ENCODE measurements around the gene BRSK2.

BRSK2 gene

GRCh38 chr11:1484061-1484671, 94.4 kb downstream of the BRSK2 start:
- DNase-seq (ENCODE audit: low read depth): no peak

DNA sequence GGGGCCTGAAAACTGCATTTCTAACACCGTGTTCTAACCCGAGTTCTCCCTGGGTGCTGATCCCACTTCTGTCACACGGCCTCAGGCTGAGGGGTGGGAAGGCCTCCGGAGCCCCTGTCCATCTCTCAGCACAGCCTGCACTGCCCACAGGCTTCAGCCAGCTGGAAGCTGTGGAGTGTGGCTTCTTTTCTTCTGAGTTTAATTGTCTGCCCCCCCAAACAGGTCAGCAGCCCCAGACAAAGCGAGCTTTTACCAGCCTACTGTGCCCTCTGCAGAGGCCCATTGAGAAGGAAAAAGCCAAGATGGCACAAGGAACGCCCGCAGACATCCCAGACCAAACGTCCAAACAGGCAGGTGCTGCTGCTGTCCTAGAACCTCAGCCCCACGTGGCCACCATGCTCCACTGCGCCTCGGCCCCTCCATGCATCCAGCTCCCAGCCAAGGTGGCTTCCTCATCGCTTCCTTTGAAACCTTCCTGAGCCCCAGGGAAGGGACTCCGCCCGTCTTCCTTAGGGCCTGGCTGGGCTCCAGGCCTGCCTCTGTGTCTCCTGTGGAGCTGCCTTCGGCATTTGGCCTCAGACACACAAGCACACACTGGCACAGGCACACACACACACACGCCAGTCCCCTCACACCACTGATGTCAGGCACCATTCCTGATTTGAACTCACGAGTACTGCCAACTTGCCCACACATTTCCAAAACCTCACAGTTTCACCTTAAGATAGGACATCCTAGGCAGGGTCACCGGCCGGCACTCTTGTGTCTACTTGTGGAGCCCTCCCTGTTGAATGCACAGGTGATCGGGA, 95.2 kb downstream of the BRSK2 start:
- no peak for DNase-seq (ENCODE audit: low read depth)

DNA sequence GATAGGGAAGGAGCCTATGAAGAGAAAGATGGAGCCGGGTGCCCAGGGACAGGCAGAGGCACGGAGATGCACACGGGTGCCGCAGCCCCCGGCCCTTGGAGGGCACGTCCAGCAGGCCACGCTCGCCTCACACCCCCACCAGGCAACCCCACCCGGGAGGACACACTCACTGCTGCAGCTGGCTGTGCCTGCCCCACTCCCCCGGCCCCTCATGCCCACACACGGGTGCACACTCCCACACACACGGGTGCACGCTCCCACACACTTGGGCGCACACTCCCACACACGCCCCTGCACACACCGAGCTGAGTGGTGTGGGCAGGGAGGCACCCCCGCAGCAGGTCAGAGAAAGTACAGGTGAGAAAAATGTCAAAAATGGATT, 95.8 kb downstream of the BRSK2 start:
- no peak for DNase-seq (ENCODE audit: low read depth)

- DNase-seq (ENCODE audit: low read depth): no peak
These were observed 96.5 kb downstream of the BRSK2 start, which contains the start of gene MOB2 for GRCh38 chr11:1486054-1486825. MOB2 (minus strand) TSS chr11:1486779; CDS start chr11:1486556, 223 bp downstream.

GRCh38 chr11:1487091-1487850, 97.5 kb downstream of the BRSK2 start:
- DNase-seq (ENCODE audit: low read depth): no peak

GRCh38 chr11:1487851-1488574, 98.3 kb downstream of the BRSK2 start:
- DNase-seq (ENCODE audit: low read depth): no peak

DNA sequence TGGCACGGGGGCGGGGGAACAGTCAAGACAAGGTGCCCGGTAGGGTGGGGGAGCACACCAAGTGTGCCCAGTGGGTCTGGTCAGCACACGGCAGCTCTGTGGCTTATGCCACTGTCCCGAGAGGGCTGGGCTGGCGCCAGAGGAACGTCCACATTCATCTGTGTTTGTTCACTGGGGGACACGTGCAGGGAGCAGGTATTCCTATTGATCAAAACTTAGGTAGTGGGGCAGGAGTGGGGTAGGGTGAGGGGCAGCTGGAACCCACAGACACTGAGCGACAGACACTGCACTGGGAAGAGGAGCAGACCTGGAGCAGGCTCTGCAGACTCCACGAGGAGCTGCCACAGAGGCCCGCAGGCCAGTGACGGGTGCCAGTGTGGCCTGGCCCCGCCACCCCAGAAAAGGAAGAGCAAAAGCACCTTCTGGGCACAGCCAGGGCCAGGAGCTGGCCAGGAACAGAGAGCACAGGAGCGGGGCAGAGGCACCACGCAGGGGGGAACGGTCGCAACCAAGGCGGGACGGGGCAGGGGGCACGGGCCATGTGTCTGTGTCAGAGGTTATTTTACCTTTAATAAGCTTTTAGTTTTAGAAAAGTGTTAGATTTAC, 98.9 kb downstream of the BRSK2 start:
- DNase-seq (ENCODE audit: low read depth): no peak

DNA sequence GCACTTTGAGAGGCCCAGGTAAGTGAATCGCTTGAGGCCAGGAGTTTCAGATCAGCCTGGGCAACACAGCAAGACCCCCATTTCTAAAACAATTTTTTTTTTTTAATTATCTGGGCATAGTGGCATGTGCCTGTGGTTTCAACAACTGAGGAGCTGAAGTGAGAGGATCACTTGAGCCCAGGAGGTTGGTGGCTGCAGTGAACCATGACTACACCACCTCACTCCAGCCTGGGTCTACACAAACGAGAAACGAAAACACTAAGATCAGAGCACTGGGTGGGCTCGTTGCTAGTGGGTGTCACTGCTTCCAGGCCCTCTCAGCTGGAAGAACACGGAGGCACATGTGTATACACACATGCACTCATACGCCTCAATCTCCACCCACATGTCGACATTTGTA, 100.9 kb downstream of the BRSK2 start:
- no peak for DNase-seq (ENCODE audit: low read depth)

- DNase-seq (ENCODE audit: low read depth): no peak
These were observed 101.6 kb downstream of the BRSK2 start for GRCh38 chr11:1491379-1491778.

- DNase-seq (ENCODE audit: low read depth): no peak
These were observed 104.0 kb downstream of the BRSK2 start for GRCh38 chr11:1493650-1494244.

- DNase-seq (ENCODE audit: low read depth): no peak
These were observed 104.9 kb downstream of the BRSK2 start for GRCh38 chr11:1494650-1495049.

- no peak for DNase-seq (ENCODE audit: low read depth)
These were observed 106.5 kb downstream of the BRSK2 start for GRCh38 chr11:1496091-1496760.

DNA sequence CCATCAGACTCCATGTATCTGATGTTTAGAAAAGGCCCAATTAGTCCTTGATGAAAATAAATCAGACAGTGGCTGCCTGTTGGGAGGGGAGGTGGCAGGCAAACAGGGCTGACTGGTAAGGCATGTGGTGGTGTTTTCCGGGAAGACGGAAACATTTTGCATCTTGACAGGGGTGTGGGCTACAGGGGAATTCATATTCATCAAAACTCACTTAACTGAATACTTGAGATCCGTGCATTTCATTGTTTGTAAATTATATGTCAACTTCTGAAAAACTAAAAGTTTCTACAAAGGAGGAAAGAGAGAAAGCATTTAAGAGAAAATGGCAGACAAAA, 107.0 kb downstream of the BRSK2 start:
- no peak for DNase-seq (ENCODE audit: low read depth)

DNA sequence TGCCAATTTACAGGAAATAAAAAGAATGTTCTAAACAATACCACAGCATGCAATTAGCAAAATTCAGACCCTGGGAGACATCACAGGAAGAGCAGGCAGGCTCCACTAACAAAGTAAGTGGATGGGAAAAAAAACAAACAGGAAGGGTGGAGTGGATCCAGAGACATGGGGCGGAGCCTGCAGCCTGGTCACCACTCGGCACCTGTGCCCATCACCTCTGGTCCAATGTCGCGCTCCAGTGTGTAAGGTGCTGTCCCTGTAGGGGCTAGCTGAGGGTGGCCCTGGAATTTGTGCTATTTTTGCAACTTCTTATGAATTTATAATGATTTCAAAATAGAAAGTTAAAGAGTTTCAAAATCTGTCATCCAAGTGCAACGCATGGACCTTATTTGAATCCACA, 107.9 kb downstream of the BRSK2 start:
- DNase-seq (ENCODE audit: low read depth): no peak

DNA sequence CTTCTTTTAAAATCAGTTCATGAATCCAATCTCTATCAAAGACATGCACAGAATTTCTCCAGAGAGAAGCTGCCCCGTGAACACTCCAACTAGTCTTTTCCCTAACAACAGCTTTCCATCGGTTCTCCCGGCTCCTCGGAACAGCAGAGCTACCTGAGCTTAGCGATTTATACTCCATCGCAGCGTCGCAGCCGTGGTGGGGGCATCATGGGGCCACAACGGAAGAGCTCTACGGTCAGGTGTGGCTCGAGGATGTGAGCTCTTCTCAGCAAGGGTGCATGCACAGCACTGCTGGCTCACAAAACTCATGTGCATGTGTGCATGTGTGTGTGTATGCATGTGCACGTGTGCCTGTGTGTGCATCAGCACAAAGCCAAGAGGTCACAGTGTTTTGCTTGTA, 108.5 kb downstream of the BRSK2 start:
- no peak for DNase-seq (ENCODE audit: low read depth)

DNA sequence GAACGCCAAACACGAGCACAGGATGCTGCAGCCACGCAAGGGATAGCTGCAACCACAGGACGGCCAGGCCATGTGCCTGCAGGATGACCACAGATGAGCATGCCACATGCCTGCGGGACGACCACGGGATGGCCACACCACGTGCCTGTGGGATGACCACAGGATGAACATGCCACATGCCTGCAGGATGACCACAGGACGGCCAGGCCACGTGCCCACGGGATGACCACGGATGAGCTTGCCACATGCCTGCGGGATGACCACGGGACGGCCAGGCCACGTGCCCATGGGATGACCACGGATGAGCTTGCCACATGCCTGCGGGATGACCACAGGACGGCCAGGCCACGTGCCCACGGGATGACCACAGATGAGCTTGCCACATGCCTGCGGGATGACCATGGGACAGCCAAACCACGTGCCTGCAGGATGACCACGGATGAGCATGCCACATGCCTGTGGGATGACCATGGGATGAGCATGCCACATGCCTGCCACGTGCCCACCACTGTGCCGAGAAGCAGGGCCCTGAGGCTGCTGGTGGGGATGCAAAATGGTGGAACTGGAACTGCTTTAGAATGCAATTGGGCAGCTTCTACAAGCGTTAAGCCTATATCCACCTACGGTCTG, 109.6 kb downstream of the BRSK2 start:
- no peak for DNase-seq (ENCODE audit: low read depth)

DNA sequence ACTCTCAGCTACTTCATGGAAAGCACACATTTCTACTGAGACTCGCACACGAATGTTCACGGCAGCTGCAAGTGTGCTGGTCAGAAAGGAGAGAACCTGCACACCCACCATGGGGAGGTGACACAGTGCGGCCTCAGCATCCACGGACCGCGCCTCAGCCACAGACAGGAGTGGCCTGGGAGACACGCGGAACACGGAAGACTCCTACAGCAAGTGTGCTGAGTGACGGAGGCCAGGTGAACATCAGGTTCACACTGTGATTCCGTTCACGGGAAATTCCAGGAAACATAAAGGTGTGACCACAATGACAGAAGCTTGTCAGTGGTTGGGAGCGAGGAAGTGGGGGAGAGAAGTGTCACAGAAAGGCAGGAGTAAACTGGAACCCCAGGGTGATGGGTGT, 110.2 kb downstream of the BRSK2 start:
- DNase-seq (ENCODE audit: low read depth): no peak

GRCh38 chr11:1500466-1501420, 111.0 kb downstream of the BRSK2 start:
- DNase-seq (ENCODE audit: low read depth): no peak
